Mononuclear cell (primary cell): ENCODE results near the gene RBP3. TPM values are rescaled to one million over a fixed set of nuclear protein-coding genes. Genes with fewer than 3 reads are reported as not detected.

ENCODE experiments used
- H3K27me3 ChIP-seq: 2 replicates; pipeline ENCODE4 v1.6.0; 2011; ENCODE audit warnings: low read length, control low read depth; ENCODE audit not compliant: insufficient read depth
- H3K4me1 ChIP-seq: 2 replicates; pipeline ENCODE4 v1.5.1; 2011; ENCODE audit warnings: mild to moderate bottlenecking, low read length, control low read depth; ENCODE audit not compliant: insufficient read depth
- H3K4me3 ChIP-seq: 2 replicates; pipeline ENCODE4 v1.5.1; 2011; ENCODE audit warnings: mild to moderate bottlenecking, low read length, moderate library complexity
- H3K9me3 ChIP-seq: 2 replicates; pipeline ENCODE4 v1.5.1; 2011; ENCODE audit warnings: low read depth, mild to moderate bottlenecking, control low read depth, low read length
- total RNA-seq: library from RNA; depleted of rRNA; stranded (reverse); fragments of >200 nt; gene quantifications from one replicate; pipeline ENCODE4 v1.2.3, GENCODE V29; 2012

RBP3 gene
- total RNA-seq, 1 donor = not detected

DNA sequence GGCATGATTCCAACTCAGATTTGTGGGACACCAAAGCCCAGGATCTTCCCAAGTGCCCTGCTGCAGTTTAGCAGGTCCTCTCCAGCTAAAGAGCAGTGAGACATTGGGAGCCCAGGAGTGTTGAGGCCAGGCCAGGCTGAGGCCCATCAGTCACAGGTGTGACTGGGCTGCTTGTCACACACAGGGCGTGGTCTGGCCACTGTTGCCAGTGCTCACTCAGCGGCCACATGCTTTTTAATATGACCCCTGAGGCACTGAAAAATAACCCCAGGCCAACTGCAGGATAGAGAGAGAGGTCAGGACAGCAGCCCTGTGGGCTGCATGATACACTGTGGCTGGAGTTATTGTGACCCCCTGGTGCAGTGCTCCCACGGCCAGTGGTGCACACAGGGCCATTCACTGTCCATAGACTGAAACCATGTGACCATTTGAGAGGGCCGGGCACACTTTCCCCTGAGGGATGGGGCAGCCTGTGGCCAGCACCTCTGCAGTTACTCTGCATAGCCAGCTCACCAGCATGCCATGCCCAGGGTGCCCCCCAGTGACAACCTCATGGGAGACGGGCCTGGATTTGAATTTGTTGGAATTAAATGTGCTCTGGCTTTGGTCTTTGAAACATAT is 21.7 kb upstream of the RBP3 start:
- Histone ChIP-seq H3K4me1 (no peaks in the 10 kb centered on the region), H3K9me3 (no peaks in the 10 kb centered on the region), H3K27me3 (no peaks in the 10 kb centered on the region), H3K4me3 (no peak overlapping the region)

DNA sequence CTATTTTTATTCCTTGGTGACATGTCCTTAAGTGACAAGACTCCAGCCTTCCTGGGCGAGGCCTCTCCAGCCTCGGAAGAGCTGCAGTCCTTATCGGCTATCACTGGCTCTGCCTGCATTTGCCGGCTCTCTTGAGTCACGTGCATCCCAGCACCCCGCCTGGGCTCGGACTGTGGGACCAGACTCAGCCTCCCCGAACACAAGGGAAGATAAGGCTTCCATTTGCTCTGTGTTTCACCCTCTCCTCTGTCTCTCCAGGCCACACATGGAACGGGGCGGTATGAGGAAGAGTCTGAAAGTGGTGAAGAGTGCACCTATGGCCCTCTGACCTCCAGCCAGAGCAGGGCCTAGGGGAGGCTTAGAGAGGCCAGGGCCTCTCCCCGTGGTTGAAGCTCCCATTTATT is 21.2 kb upstream of the RBP3 start:
- Histone ChIP-seq H3K4me1 (no peaks in the 10 kb centered on the region), H3K9me3 (no peaks in the 10 kb centered on the region), H3K4me3 (no peak overlapping the region), H3K27me3 (no peaks in the 10 kb centered on the region)

DNA sequence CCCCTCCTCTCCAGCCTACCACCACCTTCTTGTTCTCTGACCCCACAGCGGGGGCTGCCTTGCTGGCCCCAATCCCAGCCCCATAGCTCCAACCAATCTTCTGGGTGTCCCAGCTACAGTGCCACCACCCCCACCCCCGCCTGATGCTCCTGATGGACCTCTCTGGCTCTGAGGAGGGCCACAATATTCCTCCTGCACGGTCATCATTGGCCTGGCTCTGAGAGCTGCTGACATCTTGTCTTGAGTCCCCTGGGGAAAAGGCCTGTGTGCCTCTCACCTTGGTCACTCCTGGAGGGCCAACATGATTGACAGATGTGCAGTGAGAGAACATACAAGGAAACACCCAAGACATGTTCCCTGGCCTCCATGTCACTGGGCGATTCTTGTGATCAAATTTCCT is 18.3 kb upstream of the RBP3 start:
- Histone ChIP-seq H3K9me3 (no peaks in the 10 kb centered on the region), H3K27me3 (no peaks in the 10 kb centered on the region), H3K4me3 (no peak overlapping the region), H3K4me1 (no peaks in the 10 kb centered on the region)

DNA sequence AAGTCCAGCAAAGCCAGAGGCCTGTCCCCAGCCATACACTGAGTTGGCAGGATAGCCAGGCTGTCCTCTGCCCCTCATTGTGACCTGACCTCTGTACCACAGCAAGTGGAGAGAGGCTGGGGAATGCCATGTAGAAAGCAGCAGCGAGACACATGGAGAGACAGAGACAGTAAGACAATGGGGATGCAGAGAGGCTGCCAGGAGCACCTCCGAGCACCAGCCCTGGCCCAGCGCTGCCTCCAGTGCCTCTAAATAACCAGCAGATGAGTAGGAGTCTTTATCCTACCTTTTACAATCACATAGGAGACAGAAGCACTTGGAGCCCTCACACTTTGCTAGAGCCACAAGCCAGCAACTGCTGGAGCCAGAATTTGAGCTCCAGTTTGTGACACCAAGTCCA is 17.8 kb upstream of the RBP3 start:
- Histone ChIP-seq H3K27me3 (no peaks in the 10 kb centered on the region), H3K4me1 (no peaks in the 10 kb centered on the region), H3K9me3 (no peaks in the 10 kb centered on the region), H3K4me3 (no peak overlapping the region)

DNA sequence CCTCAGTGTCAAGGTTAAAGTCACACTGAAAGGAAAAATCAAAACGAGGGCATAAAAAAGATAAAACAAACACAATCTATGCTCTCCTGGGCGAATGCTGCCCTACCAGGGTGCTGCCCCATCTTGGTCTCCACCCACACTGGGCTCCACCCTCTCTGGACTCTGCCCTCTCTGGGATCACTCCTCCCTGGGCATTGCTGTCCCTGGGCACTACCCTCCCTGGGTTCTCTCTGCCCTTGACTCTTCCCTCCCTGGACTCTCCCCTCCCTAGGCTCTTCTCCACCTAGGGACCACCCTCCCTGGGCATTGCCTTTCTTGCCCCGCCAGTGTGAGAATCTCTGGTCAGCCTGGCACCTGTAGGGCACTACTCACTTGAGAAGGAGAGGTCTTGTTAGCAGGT is 17.4 kb upstream of the RBP3 start:
- H3K27me3 ChIP-seq = no peaks in the 10 kb centered on the region
- H3K4me1 ChIP-seq = no peaks in the 10 kb centered on the region
- H3K4me3 ChIP-seq = no peak overlapping the region
- no peaks in the 10 kb centered on the region for H3K9me3 ChIP-seq

DNA sequence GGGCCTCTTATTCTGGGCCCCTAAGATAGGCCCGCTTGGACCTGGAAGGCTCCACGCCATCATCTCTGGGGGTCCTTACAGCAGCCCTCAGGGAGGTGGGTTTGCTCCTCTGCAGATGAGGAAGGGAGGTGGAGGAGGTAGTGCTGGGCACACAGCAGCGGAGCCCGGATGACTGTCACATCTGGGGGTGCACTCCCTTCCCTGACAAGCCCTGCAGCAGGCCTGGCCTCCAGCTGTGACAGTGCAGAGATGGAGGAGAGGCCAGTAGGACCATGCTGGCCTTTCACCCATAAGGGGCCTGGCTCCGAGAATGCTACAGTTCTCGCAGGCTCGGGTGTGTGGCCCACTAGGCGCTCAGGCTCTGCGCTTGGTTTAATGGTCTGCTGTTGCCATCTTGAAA is 16.7 kb upstream of the RBP3 start:
- no peaks in the 10 kb centered on the region for H3K4me1 ChIP-seq
- no peaks in the 10 kb centered on the region for H3K9me3 ChIP-seq
- no peaks in the 10 kb centered on the region for H3K27me3 ChIP-seq
- H3K4me3 ChIP-seq = no peak overlapping the region

DNA sequence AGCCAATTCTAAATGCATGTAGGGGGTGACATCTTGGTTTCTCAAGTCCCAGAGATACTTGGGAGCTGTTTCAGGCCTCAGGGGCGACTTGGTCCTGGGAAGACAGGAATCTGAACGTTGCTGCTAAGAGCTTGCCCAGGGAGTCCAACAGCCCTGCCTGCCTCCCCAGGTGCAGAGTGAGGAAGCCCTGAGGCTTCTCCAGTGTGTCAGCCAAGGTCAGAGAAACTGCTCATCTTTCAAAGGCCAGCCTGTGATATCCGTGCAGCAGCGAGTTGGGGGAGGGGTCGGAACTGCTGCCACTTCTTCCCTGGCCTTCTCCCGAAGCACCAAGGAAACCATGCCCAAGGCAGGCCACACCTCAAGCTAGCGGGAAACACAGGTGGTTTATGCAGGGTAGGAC is 16.2 kb upstream of the RBP3 start:
- H3K4me1 ChIP-seq = no peaks in the 10 kb centered on the region
- no peak overlapping the region for H3K4me3 ChIP-seq
- no peaks in the 10 kb centered on the region for H3K9me3 ChIP-seq
- H3K27me3 ChIP-seq = no peaks in the 10 kb centered on the region

DNA sequence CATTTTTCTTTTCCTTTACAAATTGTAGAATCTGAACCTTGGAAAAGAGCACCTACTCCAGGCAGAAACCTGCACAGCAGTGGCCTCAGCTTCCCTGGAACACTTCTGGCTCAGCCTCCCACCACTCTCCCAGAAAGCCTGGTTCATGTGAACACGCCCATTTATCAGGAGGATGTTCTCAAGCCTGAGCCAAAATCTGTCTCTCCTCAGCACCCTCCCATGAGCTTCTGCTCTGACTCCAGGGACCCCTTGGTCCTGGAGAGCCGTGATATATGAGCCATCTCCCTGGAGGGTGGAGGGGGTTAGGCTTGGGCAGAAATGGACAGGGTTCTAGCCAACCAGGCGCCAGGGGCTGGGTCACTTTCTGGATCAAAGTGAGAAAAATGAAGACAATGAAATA is 15.8 kb upstream of the RBP3 start:
- no peaks in the 10 kb centered on the region for H3K4me1 ChIP-seq
- H3K9me3 ChIP-seq = no peaks in the 10 kb centered on the region
- H3K27me3 ChIP-seq = no peaks in the 10 kb centered on the region
- no peak overlapping the region for H3K4me3 ChIP-seq

DNA sequence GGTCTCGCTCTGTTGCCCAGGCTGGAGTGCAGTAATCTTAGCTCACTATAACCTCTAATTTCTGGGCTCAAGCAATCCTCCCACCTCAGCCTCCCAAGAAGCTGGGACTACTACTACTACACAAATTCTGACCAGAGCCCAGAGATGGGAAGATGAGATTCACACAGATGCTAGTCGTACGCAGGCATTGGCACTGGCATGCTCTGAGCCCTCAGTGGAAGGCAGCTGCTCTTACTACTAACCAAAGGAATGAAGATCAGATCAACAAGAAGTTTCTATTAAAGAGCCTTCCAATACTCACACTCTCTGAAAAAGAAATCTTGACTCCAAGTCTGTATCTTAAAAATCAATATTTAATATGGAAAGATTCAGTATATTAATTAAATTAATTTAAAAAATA is 15.2 kb upstream of the RBP3 start:
- H3K4me3 ChIP-seq = no peak overlapping the region

DNA sequence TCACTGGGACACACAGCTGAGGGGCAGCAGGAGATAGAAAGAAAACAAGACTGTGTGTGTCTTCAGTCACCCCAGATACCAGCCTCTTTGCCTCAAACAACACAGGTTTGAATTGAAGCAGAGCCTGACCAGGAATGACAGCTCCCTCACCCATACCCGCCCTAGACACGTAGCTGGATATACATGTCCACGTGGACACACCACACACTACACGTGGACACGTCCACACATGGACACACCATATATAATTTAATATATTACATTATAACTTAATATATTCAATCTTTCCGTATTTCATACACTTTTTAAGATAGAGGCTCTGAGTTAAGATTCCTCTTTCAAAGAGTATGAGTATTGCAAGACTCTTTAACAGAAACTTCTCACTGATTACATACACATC is 14.6 kb upstream of the RBP3 start:
- no peak overlapping the region for H3K4me3 ChIP-seq
- no peaks in the 10 kb centered on the region for H3K4me1 ChIP-seq
- no peaks in the 10 kb centered on the region for H3K9me3 ChIP-seq
- H3K27me3 ChIP-seq = no peaks in the 10 kb centered on the region

More for the DNA sequence above, 15.2 kb upstream of the RBP3 start:
- H3K9me3 ChIP-seq = no peaks in the 10 kb centered on the region
- H3K4me1 ChIP-seq = no peaks in the 10 kb centered on the region
- no peaks in the 10 kb centered on the region for H3K27me3 ChIP-seq

DNA sequence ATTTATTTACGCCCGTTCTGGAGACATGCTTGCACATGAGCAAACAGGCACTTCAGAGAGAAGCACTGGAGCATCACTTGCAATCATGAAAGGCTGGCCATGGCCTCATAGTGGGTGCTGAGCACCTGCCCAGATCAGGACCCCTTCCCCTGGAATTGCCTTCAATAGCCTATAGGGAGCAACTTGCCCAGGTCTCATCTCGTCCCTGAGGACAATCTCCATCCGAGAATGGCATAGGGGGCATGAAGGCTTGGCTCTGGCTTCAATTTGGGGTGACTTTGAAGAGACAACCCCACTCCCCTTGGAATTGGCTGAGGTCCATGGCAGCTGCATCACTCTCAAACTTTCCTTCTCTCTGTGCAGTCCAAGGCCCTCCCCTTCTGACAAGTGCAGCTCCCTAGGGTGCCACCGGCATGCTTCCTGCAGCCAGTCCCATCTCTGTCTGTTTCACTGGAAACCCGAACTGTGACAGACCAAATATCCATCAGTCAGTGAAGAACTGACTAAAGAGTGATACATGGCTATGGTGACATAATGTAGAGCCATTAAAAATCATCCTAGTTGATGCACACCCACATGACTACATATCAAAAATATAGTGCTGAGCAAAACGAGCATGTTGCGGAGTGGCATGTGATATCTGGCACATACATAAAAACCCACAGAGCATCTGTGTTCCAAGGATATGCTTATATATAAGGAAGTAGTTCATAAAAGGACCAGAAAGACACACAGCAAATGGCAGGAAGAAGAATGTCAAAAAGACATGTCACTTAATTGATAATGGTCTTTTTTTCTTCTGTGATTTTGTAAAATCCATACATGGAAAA is 13.5 kb upstream of the RBP3 start:
- H3K4me1 ChIP-seq = no peaks in the 10 kb centered on the region

DNA sequence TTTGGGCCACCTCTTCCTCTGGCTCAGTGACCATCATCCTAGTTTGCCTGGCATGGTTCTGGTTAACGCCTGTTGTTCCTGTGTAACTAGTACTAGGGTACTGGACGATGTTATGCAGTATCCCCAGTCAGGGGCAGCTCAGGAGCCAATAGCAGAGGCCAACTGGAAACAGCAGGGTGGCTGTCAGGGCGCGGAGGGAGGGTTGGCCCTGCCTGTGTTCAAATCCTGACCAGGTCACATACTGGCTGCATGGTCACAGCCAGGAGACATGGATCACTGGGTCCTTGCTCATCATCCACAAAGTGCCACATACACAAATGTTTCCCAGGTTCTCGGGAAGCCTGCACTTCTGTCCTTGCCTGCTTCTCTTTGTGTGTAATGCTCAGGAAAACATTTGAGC is 12.3 kb upstream of the RBP3 start:
- Histone ChIP-seq H3K4me3 (no peak overlapping the region), H3K27me3 (no peaks in the 10 kb centered on the region), H3K9me3 (no peaks in the 10 kb centered on the region), H3K4me1 (no peaks in the 10 kb centered on the region)

More for the DNA sequence above, 13.5 kb upstream of the RBP3 start:
- Histone ChIP-seq H3K4me3 (no peak overlapping the region), H3K27me3 (no peaks in the 10 kb centered on the region), H3K9me3 (no peaks in the 10 kb centered on the region)

DNA sequence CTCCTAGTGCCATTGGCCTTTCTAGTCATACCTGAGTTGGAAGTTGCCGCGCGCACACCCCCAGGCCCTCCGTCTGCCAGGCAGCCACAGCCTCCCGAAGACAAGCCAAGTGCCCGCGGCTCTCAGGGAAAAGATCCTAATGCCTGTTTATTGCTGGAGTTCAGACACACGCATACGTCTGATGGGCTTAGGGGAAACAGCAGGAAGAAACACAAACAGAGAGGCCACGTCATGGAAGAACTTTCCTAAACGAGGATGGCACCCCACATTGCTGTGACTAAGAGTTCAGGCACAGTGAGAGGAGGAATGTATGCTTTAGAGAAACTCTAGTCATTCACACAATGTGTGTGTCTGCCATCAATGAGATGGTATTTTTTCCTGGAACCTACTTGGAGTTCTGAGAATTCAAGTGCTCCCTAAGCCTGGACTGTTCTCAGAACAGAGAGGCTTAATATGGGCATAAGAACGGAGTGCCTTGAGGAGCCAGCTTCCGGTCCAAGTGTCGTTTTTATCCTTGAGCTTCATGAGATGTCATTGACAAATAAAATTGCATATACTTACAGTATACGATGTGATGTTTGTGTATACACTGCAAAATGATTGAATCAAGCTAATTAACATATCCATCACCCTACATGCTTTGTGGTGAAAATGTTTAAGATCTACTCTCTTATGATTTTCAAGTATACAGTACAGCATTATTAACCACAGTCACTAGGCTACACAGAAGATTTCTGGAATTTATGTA is 11.6 kb upstream of the RBP3 start:
- no peaks in the 10 kb centered on the region for H3K4me1 ChIP-seq
- H3K27me3 ChIP-seq = no peaks in the 10 kb centered on the region
- H3K4me3 ChIP-seq = no peak overlapping the region
- no peaks in the 10 kb centered on the region for H3K9me3 ChIP-seq

DNA sequence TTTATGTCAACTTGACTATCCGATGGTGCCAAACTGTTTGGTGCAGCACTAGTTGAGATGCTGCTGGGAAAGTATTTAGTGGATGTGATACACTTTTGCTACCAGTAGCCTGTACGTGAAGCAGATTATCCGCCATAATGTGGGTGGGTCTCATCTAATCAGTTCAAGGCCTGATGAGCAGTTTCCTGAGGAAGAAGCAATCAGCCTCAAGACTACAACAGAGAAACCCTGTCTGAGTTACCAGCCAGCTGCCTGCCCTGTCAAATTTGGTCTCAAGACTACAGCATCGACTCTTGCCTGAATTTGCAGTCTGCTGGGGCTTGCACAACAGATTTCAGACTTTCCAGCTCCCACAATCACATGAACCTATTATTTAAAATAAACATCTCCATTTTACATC is 10.9 kb upstream of the RBP3 start:
- no peaks in the 10 kb centered on the region for H3K9me3 ChIP-seq
- H3K27me3 ChIP-seq = no peaks in the 10 kb centered on the region
- H3K4me3 ChIP-seq = no peak overlapping the region
- no peaks in the 10 kb centered on the region for H3K4me1 ChIP-seq

DNA sequence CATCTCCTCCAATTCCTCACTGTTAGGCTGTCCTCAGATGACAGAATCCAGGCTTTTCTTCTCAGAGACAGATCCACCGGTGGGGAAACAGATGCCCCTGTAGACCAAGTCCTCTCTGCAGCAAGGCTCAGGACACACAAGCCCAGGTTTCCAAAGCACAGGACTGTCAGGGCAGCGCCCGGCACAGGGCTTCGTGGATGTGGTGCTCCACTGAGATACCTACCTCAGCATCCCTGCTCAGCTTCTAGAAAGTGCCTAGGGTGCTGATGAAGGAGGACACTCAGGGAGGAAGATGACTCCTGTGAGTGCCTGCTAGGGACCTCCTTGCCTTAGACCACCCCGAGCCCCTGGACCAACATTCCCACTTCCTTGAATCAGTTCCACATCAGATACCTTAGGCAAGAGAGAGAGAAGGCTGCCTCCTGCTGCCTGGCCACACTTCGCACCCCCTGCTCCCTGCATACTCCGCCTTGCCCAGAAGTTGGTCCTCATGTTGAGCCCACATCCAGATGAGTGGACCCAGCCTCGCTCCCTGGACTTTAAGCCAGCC is 8.9 kb upstream of the RBP3 start:
- H3K9me3 ChIP-seq = no peaks in the 10 kb centered on the region
- no peaks in the 10 kb centered on the region for H3K27me3 ChIP-seq
- H3K4me1 ChIP-seq = no peaks in the 10 kb centered on the region
- H3K4me3 ChIP-seq = no peak overlapping the region
